ENCODE data around the gene HKDC1. TPM values are rescaled to one million over a fixed set of nuclear protein-coding genes. Genes with fewer than 3 reads are reported as not detected.

The HKDC1 gene
- total and polyA plus RNA-seq, 10 of the 15 experiments (the other 5 are each of a cell fraction or from before 2014, with no cell fraction given), result 0.04 to 0.34 (median 0.13) TPM; not detected in 5

DNA sequence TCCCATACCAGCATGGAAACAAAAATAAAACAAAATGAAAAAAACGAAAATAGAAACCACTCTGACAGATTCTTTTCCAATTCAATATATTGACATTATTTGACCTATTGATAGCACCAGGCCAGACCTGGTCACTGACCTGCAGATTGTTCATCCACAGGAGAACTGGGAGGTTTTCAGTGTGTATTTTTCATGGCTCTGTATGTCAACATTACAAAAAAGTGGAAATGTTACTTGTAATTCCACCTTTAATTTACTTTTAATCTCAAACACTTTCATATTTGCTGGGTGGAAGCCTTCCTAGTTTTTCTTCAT is 2.9 kb downstream of the HKDC1 start:
- FAIRE-seq (no peak), DNase-seq (ENCODE audit: low read depth, low spot score) (no peak), ATAC-seq (peak; percentile 2)
- RAD21 ChIA-PET (ENCODE audit: unreplicated experiment), result interaction anchor here (0.8 to 1.2 kb wide), 8 partner anchors 26 to 218 kb away, joined by 3 to 7 read pairs (median 3); no protein-coding TSS in a partner anchor
- Histone ChIP-seq H3K9me3 (replicated peaks; ENCODE audit: control insufficient read depth, insufficient read depth, low read length) (no peaks in the 10 kb centered on the region), H3K27me3 (replicated peaks in 1 of 2; ENCODE audit: control insufficient read depth in 2 of 2, insufficient read depth in 2 of 2, low read length in 1 of 2) (no peaks in the 10 kb centered on the region), H3K4me3 (no peak overlapping the region), H3K9ac (ENCODE audit: control insufficient read depth, insufficient read depth, low read length) (no peak overlapping the region; the same call in 1 of the 2 replicates), H3K27ac (ENCODE audit: control insufficient read depth, insufficient read depth) (peak overlapping the region; percentile 51; the same call in 1 of the 2 replicates), H3K79me2 (ENCODE audit: control insufficient read depth, insufficient read depth, low read length) (no peaks in the 10 kb centered on the region), H3K4me1 (ENCODE audit: control insufficient read depth, insufficient read depth, low read length) (peaks cover 27% of the 10 kb centered on the region), H4K20me1 (ENCODE audit: control insufficient read depth, insufficient read depth) (no peaks in the 10 kb centered on the region), H3K4me2 (ENCODE audit: control insufficient read depth, insufficient read depth) (peak overlapping the region; percentile 70), H3K36me3 (ENCODE audit: control insufficient read depth in 2 of 2, insufficient read depth in 2 of 2, low read length in 1 of 2) (no peaks in the 10 kb centered on the region), H2AFZ (ENCODE audit: control insufficient read depth, low read depth, low read length) (no peak overlapping the region)
- WGBS (ENCODE audit: insufficient coverage, insufficient replicate concordance, low lambda C conversion rate, missing lambda C conversion rate), result 0% methylated on average over 1 of the region's 1 CpG
- BruUV-seq (replicated peaks), result no TSS peak
- in situ Hi-C loops (cut with MboI), result loop anchor here (10.0 kb wide), 1 partner anchor 228 kb away; no protein-coding TSS in a partner anchor
- CTCF ChIA-PET, result interaction anchor here (0.6 to 5.8 kb wide), 14 partner anchors 11 to 1183 kb away, joined by 3 to 40 read pairs (median 3); partner anchors contain the start of genes DDX21 and SRGN
- SMC1A ChIA-PET (ENCODE audit: uncharacterized antibody, unreplicated experiment), result interaction anchor here (0.6 to 4.3 kb wide), 7 partner anchors 12 to 217 kb away, joined by 3 to 33 read pairs (median 3); partner anchors contain the start of gene SRGN
- POLR2A ChIA-PET, result interaction anchor here (0.7 to 1.4 kb wide), 5 partner anchors 19 to 179 kb away, joined by 3 to 4 read pairs (median 3); no protein-coding TSS in a partner anchor
- intact Hi-C loops (cut with micrococcal nuclease; ENCODE audit: unreplicated experiment), result loop anchor here (2.0 to 10.0 kb wide), 3 partner anchors 98 to 221 kb away; partner anchors contain the start of gene VPS26A
- TF ChIP-seq ZNF622 (IDR thresholded peaks at IDR 0.05) (no peak), SUZ12 (IDR thresholded peaks at IDR 0.05; ENCODE audit: unreplicated experiment) (no peak)

DNA sequence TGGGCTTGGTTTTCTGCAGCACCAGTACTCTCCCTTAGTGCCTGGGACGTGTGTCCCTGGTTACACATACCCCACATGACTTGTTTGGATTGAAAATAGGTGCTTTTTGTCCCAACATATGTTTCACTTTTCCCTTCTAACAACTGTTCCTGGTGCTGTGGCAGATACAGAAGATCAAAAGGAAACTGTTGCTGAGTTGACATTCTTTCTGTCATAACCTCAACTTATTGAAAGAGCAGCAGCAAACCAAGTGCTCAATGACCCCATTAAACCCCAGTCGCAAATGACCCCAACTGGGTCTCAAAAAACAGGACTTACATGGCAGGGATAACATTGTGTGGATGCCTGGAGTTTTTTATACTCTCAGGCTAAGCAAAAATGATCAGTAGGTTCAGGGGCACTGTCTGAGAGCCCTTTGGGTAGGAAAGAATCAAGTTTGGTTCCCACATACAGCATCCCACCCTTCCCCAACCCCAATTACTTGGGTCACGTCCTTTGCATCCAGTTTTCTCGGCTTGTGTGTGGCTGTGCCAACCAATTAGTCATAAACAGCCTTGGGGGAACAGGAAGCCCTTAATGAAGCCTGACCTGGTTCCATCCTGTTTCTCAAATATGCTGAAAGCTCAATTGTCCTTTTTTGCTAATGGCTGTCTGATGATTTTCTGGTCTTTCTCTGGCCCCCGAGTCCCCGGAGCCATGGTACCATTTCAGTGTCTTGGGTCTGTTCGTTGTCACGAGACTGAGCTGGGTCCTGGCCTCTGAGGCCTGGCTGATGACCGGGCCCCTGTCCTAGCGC is 4.9 kb downstream of the HKDC1 start:
- H3K9ac ChIP-seq (ENCODE audit: control insufficient read depth, insufficient read depth, low read length), result no peak overlapping the region
- no peak overlapping the region for H3K4me3 ChIP-seq
- H3K79me2 ChIP-seq (ENCODE audit: control insufficient read depth, insufficient read depth, low read length), result no peaks in the 10 kb centered on the region
- intact Hi-C loops (cut with micrococcal nuclease; ENCODE audit: unreplicated experiment) (loop anchor here (5.0 to 10.0 kb wide), 2 partner anchors 100 to 223 kb away; partner anchors contain the start of gene VPS26A), in situ Hi-C loops (cut with MboI) (loop anchor here (10.0 kb wide), 1 partner anchor 230 kb away; no protein-coding TSS in a partner anchor)
- no peaks in the 10 kb centered on the region for H3K27me3 ChIP-seq (replicated peaks in 1 of 2; ENCODE audit: control insufficient read depth in 2 of 2, insufficient read depth in 2 of 2, low read length in 1 of 2)
- WGBS (ENCODE audit: insufficient coverage, insufficient replicate concordance, low lambda C conversion rate, missing lambda C conversion rate), result 42% methylated on average over 10 of the region's 10 CpGs
- no peaks in the 10 kb centered on the region for H3K9me3 ChIP-seq (replicated peaks; ENCODE audit: control insufficient read depth, insufficient read depth, low read length)
- TF ChIP-seq MTA2 (IDR thresholded peaks at IDR 0.05; ENCODE audit: low read depth), result peak; percentile 45
- TF ChIP-seq SIX5 (IDR thresholded peaks at IDR 0.05; ENCODE audit: low read depth, low read length, severe bottlenecking), result no peak
- TF ChIP-seq, protein P1, sequence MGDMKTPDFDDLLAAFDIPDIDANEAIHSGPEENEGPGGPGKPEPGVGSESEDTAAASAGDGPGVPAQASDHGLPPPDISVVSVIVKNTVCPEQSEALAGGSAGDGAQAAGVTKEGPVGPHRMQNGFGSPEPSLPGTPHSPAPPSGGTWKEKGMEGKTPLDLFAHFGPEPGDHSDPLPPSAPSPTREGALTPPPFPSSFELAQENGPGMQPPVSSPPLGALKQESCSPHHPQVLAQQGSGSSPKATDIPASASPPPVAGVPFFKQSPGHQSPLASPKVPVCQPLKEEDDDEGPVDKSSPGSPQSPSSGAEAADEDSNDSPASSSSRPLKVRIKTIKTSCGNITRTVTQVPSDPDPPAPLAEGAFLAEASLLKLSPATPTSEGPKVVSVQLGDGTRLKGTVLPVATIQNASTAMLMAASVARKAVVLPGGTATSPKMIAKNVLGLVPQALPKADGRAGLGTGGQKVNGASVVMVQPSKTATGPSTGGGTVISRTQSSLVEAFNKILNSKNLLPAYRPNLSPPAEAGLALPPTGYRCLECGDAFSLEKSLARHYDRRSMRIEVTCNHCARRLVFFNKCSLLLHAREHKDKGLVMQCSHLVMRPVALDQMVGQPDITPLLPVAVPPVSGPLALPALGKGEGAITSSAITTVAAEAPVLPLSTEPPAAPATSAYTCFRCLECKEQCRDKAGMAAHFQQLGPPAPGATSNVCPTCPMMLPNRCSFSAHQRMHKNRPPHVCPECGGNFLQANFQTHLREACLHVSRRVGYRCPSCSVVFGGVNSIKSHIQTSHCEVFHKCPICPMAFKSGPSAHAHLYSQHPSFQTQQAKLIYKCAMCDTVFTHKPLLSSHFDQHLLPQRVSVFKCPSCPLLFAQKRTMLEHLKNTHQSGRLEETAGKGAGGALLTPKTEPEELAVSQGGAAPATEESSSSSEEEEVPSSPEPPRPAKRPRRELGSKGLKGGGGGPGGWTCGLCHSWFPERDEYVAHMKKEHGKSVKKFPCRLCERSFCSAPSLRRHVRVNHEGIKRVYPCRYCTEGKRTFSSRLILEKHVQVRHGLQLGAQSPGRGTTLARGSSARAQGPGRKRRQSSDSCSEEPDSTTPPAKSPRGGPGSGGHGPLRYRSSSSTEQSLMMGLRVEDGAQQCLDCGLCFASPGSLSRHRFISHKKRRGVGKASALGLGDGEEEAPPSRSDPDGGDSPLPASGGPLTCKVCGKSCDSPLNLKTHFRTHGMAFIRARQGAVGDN (IDR thresholded peaks at IDR 0.05), result 0 out of 2 replicates have a peak, but pooled peaks have one; percentile 14
- H3K27ac ChIP-seq (ENCODE audit: control insufficient read depth, insufficient read depth), result no peak overlapping the region
- peaks cover 46% of the 10 kb centered on the region for H3K4me1 ChIP-seq (ENCODE audit: control insufficient read depth, insufficient read depth, low read length)
- ChIA-PET SMC1A (ENCODE audit: uncharacterized antibody, unreplicated experiment) (interaction anchor here (0.8 to 1.3 kb wide), 6 partner anchors 20 to 220 kb away, joined by 3 to 4 read pairs (median 3); no protein-coding TSS in a partner anchor), CTCF (interaction anchor here (0.9 to 5.8 kb wide), 3 partner anchors 14 to 219 kb away, joined by 3 to 40 read pairs (median 3); no protein-coding TSS in a partner anchor), POLR2A (interaction anchor here (0.6 to 2.0 kb wide), 5 partner anchors 8 to 269 kb away, joined by 3 to 5 read pairs (median 3); partner anchors contain the start of gene DDX21), RAD21 (ENCODE audit: unreplicated experiment) (interaction anchor here (0.9 to 1.9 kb wide), 5 partner anchors 10 to 220 kb away, joined by 3 to 8 read pairs (median 3); no protein-coding TSS in a partner anchor)
- ATAC-seq (no peak), FAIRE-seq (no peak), DNase-seq (ENCODE audit: low read depth, low spot score) (no peak)
- no peak overlapping the region for H3K4me2 ChIP-seq (ENCODE audit: control insufficient read depth, insufficient read depth)
- no TSS peak for BruUV-seq (replicated peaks)
- H3K36me3 ChIP-seq (ENCODE audit: control insufficient read depth in 2 of 2, insufficient read depth in 2 of 2, low read length in 1 of 2), result no peaks in the 10 kb centered on the region
- peak overlapping the region; percentile 61 for H2AFZ ChIP-seq (ENCODE audit: control insufficient read depth, low read depth, low read length)
- no peaks in the 10 kb centered on the region for H4K20me1 ChIP-seq (ENCODE audit: control insufficient read depth, insufficient read depth)

All from GM12878 (cell line).